ENCODE results near the gene ANKMY1. TPM values are rescaled to one million over a fixed set of nuclear protein-coding genes. Genes with fewer than 3 reads are reported as not detected.

ANKMY1 gene
- total RNA-seq, 2 donors from 2014 or later: 12.3 to 18.1 TPM

DNA sequence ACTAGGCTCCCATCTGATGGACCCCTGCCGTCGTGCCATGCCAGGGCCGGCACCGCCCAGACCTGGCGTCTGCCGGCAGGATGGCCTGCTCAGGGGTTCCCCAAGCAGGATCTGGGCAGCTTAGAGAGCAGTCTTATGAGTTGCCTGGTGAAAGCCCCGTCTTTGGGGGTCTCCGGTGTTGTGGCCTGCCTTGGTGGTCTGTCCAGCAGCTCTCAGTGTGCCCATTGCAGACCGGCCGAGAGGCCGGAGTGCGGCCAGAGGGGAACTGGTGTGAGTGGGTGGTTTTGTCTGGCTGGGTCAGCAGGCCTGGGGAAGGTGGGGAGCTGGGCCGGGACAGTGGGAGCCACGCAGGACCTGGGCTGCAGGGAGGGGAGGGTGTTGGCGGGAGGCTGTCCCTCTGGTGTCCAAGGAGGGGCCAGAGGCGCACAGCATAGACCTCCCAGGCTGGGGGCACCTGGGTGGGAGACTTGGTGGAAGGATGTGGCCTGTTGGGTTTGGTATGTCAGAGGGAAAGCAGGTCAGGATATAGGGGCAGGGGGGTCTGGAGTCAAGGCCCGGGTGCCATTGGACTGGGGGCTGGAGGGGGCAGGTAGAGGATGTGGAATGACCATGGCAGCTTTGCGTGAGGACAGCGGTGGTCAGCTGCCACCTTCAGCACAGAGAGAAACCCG lies 105.9 kb downstream of the ANKMY1 start:
- Histone ChIP-seq H3K27me3 (peaks cover 39% of the 10 kb centered on the region), H3K4me1 (peaks cover 4% of the 10 kb centered on the region), H3K27ac (no peak overlapping the region), H3K9ac (ENCODE audit: low read depth in 2 of 2, low read length in 2 of 2) (no peak overlapping the region), H3K9me3 (no peaks in the 10 kb centered on the region), H3K36me3 (no peaks in the 10 kb centered on the region), H3K4me3 (peak overlapping the region; percentile 47)
- TF ChIP-seq, protein P1, sequence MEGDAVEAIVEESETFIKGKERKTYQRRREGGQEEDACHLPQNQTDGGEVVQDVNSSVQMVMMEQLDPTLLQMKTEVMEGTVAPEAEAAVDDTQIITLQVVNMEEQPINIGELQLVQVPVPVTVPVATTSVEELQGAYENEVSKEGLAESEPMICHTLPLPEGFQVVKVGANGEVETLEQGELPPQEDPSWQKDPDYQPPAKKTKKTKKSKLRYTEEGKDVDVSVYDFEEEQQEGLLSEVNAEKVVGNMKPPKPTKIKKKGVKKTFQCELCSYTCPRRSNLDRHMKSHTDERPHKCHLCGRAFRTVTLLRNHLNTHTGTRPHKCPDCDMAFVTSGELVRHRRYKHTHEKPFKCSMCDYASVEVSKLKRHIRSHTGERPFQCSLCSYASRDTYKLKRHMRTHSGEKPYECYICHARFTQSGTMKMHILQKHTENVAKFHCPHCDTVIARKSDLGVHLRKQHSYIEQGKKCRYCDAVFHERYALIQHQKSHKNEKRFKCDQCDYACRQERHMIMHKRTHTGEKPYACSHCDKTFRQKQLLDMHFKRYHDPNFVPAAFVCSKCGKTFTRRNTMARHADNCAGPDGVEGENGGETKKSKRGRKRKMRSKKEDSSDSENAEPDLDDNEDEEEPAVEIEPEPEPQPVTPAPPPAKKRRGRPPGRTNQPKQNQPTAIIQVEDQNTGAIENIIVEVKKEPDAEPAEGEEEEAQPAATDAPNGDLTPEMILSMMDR (IDR thresholded peaks at IDR 0.05): no peak
- DNase-seq: no peak
- intact Hi-C loops (cut with DNase I): no loop called here

DNA sequence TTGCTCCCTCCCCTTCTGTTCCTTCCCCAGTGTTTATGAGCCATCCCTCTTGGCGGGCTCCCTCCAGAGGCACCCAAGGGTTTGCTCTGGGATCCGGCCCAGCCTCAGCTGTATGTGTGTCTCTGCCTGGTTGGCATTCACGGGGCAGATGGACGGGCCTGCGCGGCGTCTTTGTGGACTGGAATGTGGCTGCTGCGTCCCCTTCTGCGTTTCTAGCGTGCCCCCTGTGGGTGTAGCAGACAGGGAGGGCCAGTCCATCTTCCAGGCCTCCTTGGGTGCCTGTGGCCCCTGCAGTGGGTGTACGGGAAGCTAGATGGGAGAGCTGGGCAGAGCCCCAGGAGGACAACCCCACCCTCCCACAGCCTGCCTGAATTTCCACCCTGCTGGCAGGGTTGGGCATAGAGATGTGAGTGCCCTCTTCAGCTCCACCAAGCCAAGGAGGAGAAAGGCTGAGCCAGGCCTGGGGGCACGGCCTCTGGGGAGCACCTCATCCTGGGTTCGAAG lies 106.6 kb downstream of the ANKMY1 start:
- DNase-seq: no peak
- TF ChIP-seq, protein P1 (IDR thresholded peaks at IDR 0.05): no peak
- intact Hi-C loops (cut with DNase I): no loop called here
- Histone ChIP-seq H3K4me1 (peaks cover 4% of the 10 kb centered on the region), H3K27me3 (peaks cover 33% of the 10 kb centered on the region), H3K4me3 (no peak overlapping the region), H3K36me3 (no peaks in the 10 kb centered on the region), H3K27ac (no peak overlapping the region), H3K9ac (ENCODE audit: low read depth in 2 of 2, low read length in 2 of 2) (no peak overlapping the region), H3K9me3 (no peaks in the 10 kb centered on the region)

DNA sequence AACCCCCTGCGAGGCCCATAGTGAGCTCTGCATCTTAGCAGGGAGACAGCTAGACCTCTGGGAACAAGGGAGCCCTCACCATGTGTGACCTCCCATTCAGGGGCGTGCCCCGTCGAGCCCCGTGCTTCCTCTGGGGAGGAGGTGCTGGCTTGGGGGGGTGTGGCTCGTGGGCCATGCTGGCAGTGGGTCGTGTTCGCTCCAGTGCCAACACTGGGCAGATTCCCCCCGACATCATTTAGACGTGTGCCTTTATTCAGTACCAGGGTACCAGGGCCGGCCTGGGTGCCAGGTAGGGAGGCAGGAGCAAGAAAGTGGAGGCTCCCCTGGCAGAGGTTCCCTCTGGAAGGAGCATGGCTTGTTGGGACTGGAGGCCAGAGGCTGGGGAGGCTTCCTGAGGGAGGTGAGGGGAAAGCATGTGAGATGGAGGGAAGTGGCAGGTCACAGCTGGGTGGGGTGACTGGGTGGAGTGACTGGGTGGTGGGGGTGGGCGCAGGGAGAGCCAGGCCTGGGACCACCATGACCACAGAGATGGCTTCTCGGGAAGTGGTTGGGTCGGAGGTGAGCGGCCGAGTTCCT lies 107.2 kb downstream of the ANKMY1 start:
- no peak for DNase-seq

DNA sequence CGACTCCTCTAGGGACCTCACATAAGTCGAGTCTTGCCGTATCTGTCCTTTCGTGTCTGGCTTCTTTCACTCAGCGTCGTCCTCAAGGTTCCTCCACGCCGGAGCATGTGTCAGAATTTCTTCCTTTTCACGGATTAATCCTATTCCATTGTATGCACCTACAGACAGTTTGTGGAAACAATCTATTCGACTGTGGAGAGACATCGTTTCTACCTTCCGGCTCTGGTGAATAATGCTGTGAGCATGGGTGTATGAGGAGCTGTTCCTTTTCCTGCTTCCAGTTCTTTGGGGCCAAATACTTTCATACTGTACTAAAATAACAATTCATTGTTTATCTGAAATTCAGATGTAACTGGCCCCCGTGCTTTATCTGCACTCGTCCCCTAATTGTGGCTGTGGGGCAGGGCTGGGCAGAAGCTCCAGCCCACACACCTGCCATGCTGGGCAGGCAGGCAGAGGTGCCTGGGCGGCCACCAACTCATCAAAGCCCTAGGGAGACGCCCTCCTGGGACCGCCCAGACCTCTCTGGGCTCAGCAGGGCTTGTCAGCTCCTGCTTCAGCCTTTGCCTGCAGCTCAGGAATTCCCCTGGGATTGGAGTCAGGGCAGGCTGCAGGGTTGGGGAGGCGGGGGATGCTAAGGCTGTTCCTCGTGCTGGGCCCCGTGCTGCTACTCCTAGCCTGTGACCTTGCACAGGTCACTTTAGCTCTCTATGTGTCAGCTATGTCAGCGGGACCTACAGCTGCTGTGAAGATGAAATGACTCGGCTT lies 107.8 kb downstream of the ANKMY1 start:
- H3K36me3 ChIP-seq: no peaks in the 10 kb centered on the region
- H3K27ac ChIP-seq: no peak overlapping the region
- TF ChIP-seq, protein P1 (IDR thresholded peaks at IDR 0.05): no peak
- H3K9ac ChIP-seq (ENCODE audit: low read depth in 2 of 2, low read length in 2 of 2): no peak overlapping the region
- peaks cover 23% of the 10 kb centered on the region for H3K27me3 ChIP-seq
- H3K4me3 ChIP-seq: no peak overlapping the region
- no peaks in the 10 kb centered on the region for H3K9me3 ChIP-seq
- H3K4me1 ChIP-seq: no peaks in the 10 kb centered on the region
- no peak for DNase-seq
- intact Hi-C loops (cut with DNase I): no loop called here

More for the DNA sequence above, 107.2 kb downstream of the ANKMY1 start:
- Histone ChIP-seq H3K27me3 (peaks cover 29% of the 10 kb centered on the region), H3K4me3 (no peak overlapping the region), H3K36me3 (no peaks in the 10 kb centered on the region), H3K9ac (ENCODE audit: low read depth in 2 of 2, low read length in 2 of 2) (no peak overlapping the region), H3K27ac (no peak overlapping the region), H3K4me1 (peaks cover under 1% of the 10 kb centered on the region), H3K9me3 (no peaks in the 10 kb centered on the region)
- TF ChIP-seq, protein P1 (IDR thresholded peaks at IDR 0.05): no peak
- intact Hi-C loops (cut with DNase I): no loop called here

DNA sequence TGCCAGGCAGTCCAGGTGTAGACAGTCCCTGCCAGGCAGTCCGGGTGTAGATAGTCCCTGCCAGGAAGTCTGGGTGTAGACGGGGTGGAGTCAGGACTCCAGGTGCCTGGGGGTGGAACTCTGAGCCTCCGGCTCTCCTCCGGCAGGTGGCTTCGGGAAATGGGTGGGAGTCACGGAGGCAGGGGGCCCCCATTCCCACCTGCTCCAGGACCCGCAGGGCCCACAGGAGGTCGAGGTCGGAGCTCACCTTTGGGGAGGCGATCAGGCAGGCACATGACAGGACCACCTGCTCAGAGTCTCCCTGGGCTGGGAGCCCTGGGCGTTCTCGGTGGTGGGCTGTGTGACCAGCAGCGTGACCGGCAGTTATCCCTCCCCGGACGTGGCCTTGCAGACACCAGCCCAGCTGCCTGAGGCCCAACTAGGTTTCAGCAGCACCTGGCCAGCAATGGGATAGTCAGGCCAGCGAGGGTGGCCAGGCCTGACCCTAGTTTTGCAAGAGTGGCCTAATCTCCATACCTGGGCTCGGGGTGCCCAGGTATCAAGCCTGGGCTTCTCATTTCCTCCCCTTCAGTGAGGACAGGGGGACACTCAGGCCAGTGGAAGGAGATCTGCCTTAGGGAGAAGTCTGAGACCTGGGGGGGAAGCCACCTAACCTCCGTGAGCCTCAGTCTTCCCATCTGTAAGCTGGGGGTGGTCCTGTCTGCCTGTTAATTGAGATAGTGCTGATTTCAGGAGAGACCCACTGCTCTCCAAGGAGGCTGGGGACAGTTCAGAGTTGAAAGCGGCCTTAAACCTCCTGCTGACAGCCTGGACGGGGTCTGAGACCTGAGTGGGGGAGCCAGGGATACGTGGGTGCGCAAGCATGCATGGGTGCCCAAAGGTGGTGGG lies 109.2 kb downstream of the ANKMY1 start:
- intact Hi-C loops (cut with DNase I): no loop called here
- no peaks in the 10 kb centered on the region for H3K4me1 ChIP-seq
- no peak overlapping the region for H3K27ac ChIP-seq
- no peak overlapping the region for H3K9ac ChIP-seq (ENCODE audit: low read depth in 2 of 2, low read length in 2 of 2)
- no peak for DNase-seq
- no peaks in the 10 kb centered on the region for H3K36me3 ChIP-seq
- peaks cover 10% of the 10 kb centered on the region for H3K27me3 ChIP-seq
- no peak overlapping the region for H3K4me3 ChIP-seq
- TF ChIP-seq, protein P1 (IDR thresholded peaks at IDR 0.05): no peak
- no peaks in the 10 kb centered on the region for H3K9me3 ChIP-seq

Measured in colonic mucosa (tissue), 4 donors.